GM12891 (cell line): Measurements from ENCODE around the gene SBK2.

Experiments used
- POLR2A ChIP-seq: IDR thresholded peaks from 2 replicates; pipeline ENCODE4 v1.6.1; 2011; ENCODE audit warnings: low read depth, low read length, control low read depth
- TAF1 ChIP-seq: IDR thresholded peaks from 2 replicates; pipeline ENCODE4 v1.6.1; 2011; ENCODE audit warnings: low read depth, low read length, control low read depth

GRCh38 chr19:55516878-55517620 is 19.9 kb downstream of the SBK2 start:
- TF ChIP-seq POLR2A (no peak), TAF1 (no peak)
